Common myeloid progenitor, CD34-positive (primary cell): ENCODE data around the gene DOCK9.

Experiments
- CTCF ChIA-PET: fragments of 350-600 bp; sonication (Branson Sonifier 250); formaldehyde crosslinking; loops from one replicate; lab custom pipeline; 2021; ENCODE audit warnings: antibody characterized with exemption; lab: Charles Lee
- POLR2A ChIA-PET: fragments of 350-600 bp; sonication (Branson Sonifier 250); formaldehyde crosslinking; loops from one replicate; lab custom pipeline; 2021; ENCODE audit warnings: antibody characterized with exemption; lab: Charles Lee
- DNase-seq, 3 donors: peaks; one replicate each; pipeline versions ENCODE4 v3.0.0 to v3.0.0-alpha.2; 2013
- H3K27ac ChIP-seq, 2 experiments: 1 replicate in 1 of 2; 2 replicates in 1 of 2; pipeline ENCODE4 v1.7.0; 2013; ENCODE audit warnings: inconsistent platforms in 2 of 2, low read length in 2 of 2, mild to moderate bottlenecking in 2 of 2, low read depth in 1 of 2, moderate library complexity in 1 of 2; ENCODE audit not compliant: severe bottlenecking in 2 of 2, insufficient read depth in 1 of 2, poor library complexity in 1 of 2
- H3K27me3 ChIP-seq, 5 experiments: replicated peaks in 2 of 5; 1 replicate in 3 of 5; 2 replicates in 2 of 5; pipeline versions ENCODE4 v1.6.1 to v1.7.0; 2013; ENCODE audit warnings: low read length in 4 of 5, mild to moderate bottlenecking in 2 of 5, moderate library complexity in 2 of 5, inconsistent platforms in 1 of 5; ENCODE audit not compliant: insufficient read depth in 5 of 5, control insufficient read depth in 4 of 5
- H3K36me3 ChIP-seq, 4 experiments: 1 replicate in 2 of 4; 2 replicates in 2 of 4; pipeline versions ENCODE4 v1.6.1 to v1.7.0; 2013; ENCODE audit warnings: low read length in 3 of 4, control low read depth in 1 of 4, mild to moderate bottlenecking in 1 of 4; ENCODE audit not compliant: control insufficient read depth in 4 of 4, insufficient read depth in 4 of 4
- H3K4me1 ChIP-seq, 4 experiments: 1 replicate in 3 of 4; 2 replicates in 1 of 4; pipeline versions ENCODE4 v1.6.1 to v1.7.1; 2013; ENCODE audit warnings: low read length in 3 of 4, mild to moderate bottlenecking in 3 of 4, control low read depth in 1 of 4, inconsistent platforms in 1 of 4, moderate library complexity in 1 of 4; ENCODE audit not compliant: control insufficient read depth in 4 of 4, insufficient read depth in 4 of 4; ENCODE audit errors: control extremely low read depth in 1 of 4
- H3K4me3 ChIP-seq, 7 experiments: 1 replicate in 4 of 7; 2 replicates in 3 of 7; pipeline versions ENCODE4 v1.5.1 to v1.7.0; 2013; ENCODE audit warnings: mild to moderate bottlenecking in 7 of 7, low read length in 6 of 7, moderate library complexity in 6 of 7, inconsistent platforms in 2 of 7, low read depth in 2 of 7, control low read depth in 1 of 7; ENCODE audit not compliant: insufficient read depth in 4 of 7, control insufficient read depth in 1 of 7; ENCODE audit errors: extremely low read depth in 1 of 7
- H3K9me3 ChIP-seq, 5 experiments: 1 replicate in 4 of 5; 2 replicates in 1 of 5; pipeline versions ENCODE4 v1.6.1 to v1.7.1; 2013; ENCODE audit warnings: low read length in 4 of 5, mild to moderate bottlenecking in 2 of 5, inconsistent platforms in 1 of 5, low read depth in 1 of 5, moderate library complexity in 1 of 5; ENCODE audit not compliant: control insufficient read depth in 4 of 5, insufficient read depth in 2 of 5; ENCODE audit errors: control extremely low read depth in 1 of 5
- WGBS: methylation state at CpG from one replicate; pipeline ENCODE4 v1.1.5; 2013; ENCODE audit not compliant: insufficient coverage; 5-methylcytosine and 5-hydroxymethylcytosine counted together

Gene DOCK9

GRCh38 chr13:98960606-98961502 lies 17.0 kb downstream of the DOCK9 start:
- WGBS, result 81% methylated on average over 10 of the region's 11 CpGs
- Histone ChIP-seq H3K4me3 (no peak overlapping the region), H3K9me3 (no peaks in the 10 kb centered on the region), H3K27me3 (no peaks in the 10 kb centered on the region), H3K27ac (no peak overlapping the region), H3K4me1 (peaks cover 0 to 12% (median 5%) of the 10 kb centered on the region in 4 experiments), H3K36me3 (no peaks in the 10 kb centered on the region)
- ChIA-PET CTCF (interaction anchor here (0.7 to 1.0 kb wide), 3 partner anchors 23 to 92 kb away, joined by 3 to 5 read pairs (median 3); no protein-coding TSS in a partner anchor), POLR2A (interaction anchor here (0.5 kb wide), 1 partner anchor 426 kb away, joined by 3 read pairs; no protein-coding TSS in a partner anchor)
- no peak for DNase-seq

- WGBS, result 64% methylated on average over 12 of the region's 14 CpGs
- CTCF ChIA-PET, result no interaction called here
Observed at GRCh38 chr13:98959786-98960605, 17.9 kb downstream of the DOCK9 start.

GRCh38 chr13:98959291-98959690 lies 18.6 kb downstream of the DOCK9 start:
- POLR2A ChIA-PET, result no interaction called here
- H3K27ac ChIP-seq, result no peak overlapping the region

More at GRCh38 chr13:98959786-98960605, 17.9 kb downstream of the DOCK9 start:
- DNase-seq, result peak; percentile 20 to 67 (median 53)
- H3K4me3 ChIP-seq, result no peak overlapping the region
- no peaks in the 10 kb centered on the region for H3K9me3 ChIP-seq
- H3K4me1 ChIP-seq, result peaks cover 0 to 12% (median 5%) of the 10 kb centered on the region in 4 experiments
- POLR2A ChIA-PET, result no interaction called here
- no peaks in the 10 kb centered on the region for H3K27me3 ChIP-seq
- no peak overlapping the region for H3K27ac ChIP-seq
- no peaks in the 10 kb centered on the region for H3K36me3 ChIP-seq

GRCh38 chr13:98958443-98958794 lies 19.4 kb downstream of the DOCK9 start:
- Histone ChIP-seq H3K4me1 (peaks cover 0 to 12% (median 5%) of the 10 kb centered on the region in 4 experiments), H3K9me3 (no peaks in the 10 kb centered on the region), H3K4me3 (no peak overlapping the region), H3K36me3 (no peaks in the 10 kb centered on the region), H3K27me3 (no peaks in the 10 kb centered on the region), H3K27ac (no peak overlapping the region)
- CTCF ChIA-PET, result no interaction called here
- WGBS, result 100% methylated on average over 2 of the region's 3 CpGs
- POLR2A ChIA-PET, result no interaction called here
- no peak for DNase-seq

More at GRCh38 chr13:98959291-98959690, 18.6 kb downstream of the DOCK9 start:
- WGBS, result 80% methylated on average over 2 of the region's 2 CpGs
- CTCF ChIA-PET, result no interaction called here
- no peaks in the 10 kb centered on the region for H3K9me3 ChIP-seq
- H3K4me1 ChIP-seq, result peaks cover 0 to 12% (median 5%) of the 10 kb centered on the region in 4 experiments
- no peak overlapping the region for H3K4me3 ChIP-seq
- H3K36me3 ChIP-seq, result no peaks in the 10 kb centered on the region
- no peaks in the 10 kb centered on the region for H3K27me3 ChIP-seq
- DNase-seq, result no peak

GRCh38 chr13:98957731-98958442 lies 20.0 kb downstream of the DOCK9 start:
- Histone ChIP-seq H3K27ac (no peak overlapping the region), H3K9me3 (no peaks in the 10 kb centered on the region), H3K4me1 (peaks cover 0 to 12% (median 5%) of the 10 kb centered on the region in 4 experiments), H3K27me3 (no peaks in the 10 kb centered on the region), H3K4me3 (no peak overlapping the region), H3K36me3 (no peaks in the 10 kb centered on the region)
- DNase-seq, result no peak
- 100% methylated on average over 1 of the region's 3 CpGs for WGBS
- POLR2A ChIA-PET, result no interaction called here
- CTCF ChIA-PET, result interaction anchor here (0.7 kb wide), 1 partner anchor 8 kb away, joined by 3 read pairs; no protein-coding TSS in a partner anchor

- no peaks in the 10 kb centered on the region for H3K27me3 ChIP-seq
- no peak for DNase-seq
- H3K4me1 ChIP-seq, result peaks cover 0 to 9% (median 4%) of the 10 kb centered on the region in 4 experiments
- H3K9me3 ChIP-seq, result no peaks in the 10 kb centered on the region
- H3K27ac ChIP-seq, result no peak overlapping the region
- 93% methylated on average over 3 of the region's 9 CpGs for WGBS
- CTCF ChIA-PET, result interaction anchor here (0.9 kb wide), 1 partner anchor 14 kb away, joined by 4 read pairs; no protein-coding TSS in a partner anchor
- H3K4me3 ChIP-seq, result no peak overlapping the region
- POLR2A ChIA-PET, result no interaction called here
- H3K36me3 ChIP-seq, result no peaks in the 10 kb centered on the region
Observed at GRCh38 chr13:98955336-98955735, 22.5 kb downstream of the DOCK9 start.
